Measurements from ENCODE around the gene TMEM147.

DNA sequence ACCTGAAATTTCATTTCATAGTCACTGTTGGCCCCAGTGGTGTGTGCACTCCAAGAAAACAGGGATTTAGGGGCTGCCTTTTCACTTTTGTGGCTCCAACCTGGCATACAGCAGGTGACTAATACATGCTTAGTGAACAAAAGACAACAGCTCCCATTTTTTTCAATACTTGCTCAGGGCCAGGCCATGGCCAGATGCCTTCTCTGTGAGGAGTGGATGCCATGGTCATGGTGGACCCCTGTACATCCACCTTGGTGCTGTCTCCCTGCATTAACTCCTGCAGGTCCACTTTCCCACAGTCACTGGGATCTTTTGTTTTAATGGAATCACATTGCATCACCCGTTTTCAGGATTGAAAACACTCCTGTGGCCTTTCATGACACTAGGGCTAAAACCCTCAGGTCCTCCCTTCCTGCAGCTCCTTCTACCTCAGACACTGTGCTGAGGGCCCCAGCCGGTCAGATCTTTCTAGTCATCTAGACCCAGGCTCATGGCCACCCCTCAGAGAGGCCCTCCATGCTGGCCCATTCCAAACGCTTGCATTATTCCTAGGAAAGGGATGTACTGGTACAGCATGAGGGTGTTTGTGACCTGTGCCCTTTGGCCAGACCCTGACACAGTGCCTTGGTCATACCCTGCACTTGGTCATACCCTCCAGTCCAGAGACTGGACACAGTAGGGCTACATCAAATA lies 1.2 kb upstream of the TMEM147 start:
- TF ChIP-seq, protein P1, sequence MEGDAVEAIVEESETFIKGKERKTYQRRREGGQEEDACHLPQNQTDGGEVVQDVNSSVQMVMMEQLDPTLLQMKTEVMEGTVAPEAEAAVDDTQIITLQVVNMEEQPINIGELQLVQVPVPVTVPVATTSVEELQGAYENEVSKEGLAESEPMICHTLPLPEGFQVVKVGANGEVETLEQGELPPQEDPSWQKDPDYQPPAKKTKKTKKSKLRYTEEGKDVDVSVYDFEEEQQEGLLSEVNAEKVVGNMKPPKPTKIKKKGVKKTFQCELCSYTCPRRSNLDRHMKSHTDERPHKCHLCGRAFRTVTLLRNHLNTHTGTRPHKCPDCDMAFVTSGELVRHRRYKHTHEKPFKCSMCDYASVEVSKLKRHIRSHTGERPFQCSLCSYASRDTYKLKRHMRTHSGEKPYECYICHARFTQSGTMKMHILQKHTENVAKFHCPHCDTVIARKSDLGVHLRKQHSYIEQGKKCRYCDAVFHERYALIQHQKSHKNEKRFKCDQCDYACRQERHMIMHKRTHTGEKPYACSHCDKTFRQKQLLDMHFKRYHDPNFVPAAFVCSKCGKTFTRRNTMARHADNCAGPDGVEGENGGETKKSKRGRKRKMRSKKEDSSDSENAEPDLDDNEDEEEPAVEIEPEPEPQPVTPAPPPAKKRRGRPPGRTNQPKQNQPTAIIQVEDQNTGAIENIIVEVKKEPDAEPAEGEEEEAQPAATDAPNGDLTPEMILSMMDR (IDR thresholded peaks at IDR 0.05) = no peak
- no peak for TF ChIP-seq POLR2AphosphoS5 (IDR thresholded peaks at IDR 0.05)
